Femur (tissue), 1 donor: ENCODE data around the gene ADAMTS2.

Source experiments
- DNase-seq: peaks from one replicate; pipeline ENCODE4 v3.0.0-alpha.2; 2017

The ADAMTS2 gene

GRCh38 chr5:179207920-179208705, 137.1 kb downstream of the ADAMTS2 start:
- no peak for DNase-seq

- no peak for DNase-seq
These were observed 137.8 kb downstream of the ADAMTS2 start for GRCh38 chr5:179207470-179207869.

- DNase-seq = no peak
These were observed 138.9 kb downstream of the ADAMTS2 start for GRCh38 chr5:179206366-179206765.

GRCh38 chr5:179205277-179205676, 140.0 kb downstream of the ADAMTS2 start:
- no peak for DNase-seq

GRCh38 chr5:179204572-179204971, 140.7 kb downstream of the ADAMTS2 start:
- DNase-seq = no peak

- DNase-seq = no peak
These were observed 142.0 kb downstream of the ADAMTS2 start for GRCh38 chr5:179203248-179203647.

- no peak for DNase-seq
These were observed 143.3 kb downstream of the ADAMTS2 start for GRCh38 chr5:179201986-179202385.

- DNase-seq = no peak
These were observed 146.0 kb downstream of the ADAMTS2 start for GRCh38 chr5:179199246-179199645.

- no peak for DNase-seq
These were observed 146.4 kb downstream of the ADAMTS2 start for GRCh38 chr5:179198825-179199224.

GRCh38 chr5:179196405-179197079, 148.7 kb downstream of the ADAMTS2 start:
- no peak for DNase-seq

GRCh38 chr5:179195561-179196404, 149.5 kb downstream of the ADAMTS2 start:
- no peak for DNase-seq

- no peak for DNase-seq
These were observed 150.3 kb downstream of the ADAMTS2 start for GRCh38 chr5:179194941-179195381.

- no peak for DNase-seq
These were observed 150.9 kb downstream of the ADAMTS2 start for GRCh38 chr5:179194201-179194910.

- DNase-seq = no peak
These were observed 151.5 kb downstream of the ADAMTS2 start for GRCh38 chr5:179193746-179194145.

GRCh38 chr5:179192891-179193470, 152.3 kb downstream of the ADAMTS2 start:
- DNase-seq = no peak

- DNase-seq = no peak
These were observed 152.9 kb downstream of the ADAMTS2 start for GRCh38 chr5:179192185-179192890.

- DNase-seq = no peak
These were observed 153.6 kb downstream of the ADAMTS2 start for GRCh38 chr5:179191506-179192184.

- no peak for DNase-seq
These were observed 154.3 kb downstream of the ADAMTS2 start for GRCh38 chr5:179190851-179191505.

GRCh38 chr5:179188636-179189035, 156.6 kb downstream of the ADAMTS2 start:
- no peak for DNase-seq
